K562 (cell line): ENCODE measurements around the gene TP53BP2. TPM values are rescaled to one million over a fixed set of nuclear protein-coding genes. Genes with fewer than 3 reads are reported as not detected.

Experiments used
- ATAC-seq: fragments of 200-7000 bp; cut with Tn5 transposase; 3 replicates; pipeline ENCODE4 v1.9.1; 2020; ENCODE audit warnings: moderate library complexity
- BruUV-seq: library from RNA; stranded (reverse); fragments of 400-500 nt; replicated peaks from 2 replicates; lab custom pipeline; 2021; lab: Mats Ljungman, UMichigan
- CTCF ChIA-PET: fragments of 300-600 bp; formaldehyde crosslinking; extraction: SDS; loops from one replicate; lab custom pipeline; 2021; ENCODE audit warnings: low intra/inter-chr PET ratio; lab: Yijun Ruan, JAX
- POLR2A ChIA-PET: fragments of 300-600, 350-650 bp; sonication (Branson Sonifier 250); formaldehyde crosslinking; extraction: SDS; loops from one replicate; lab custom pipeline; 2021; ENCODE audit warnings: antibody characterized with exemption, inconsistent platforms; lab: Yijun Ruan, JAX
- DNase-seq, 4 experiments: peaks; one replicate each; pipeline versions ENCODE4 v3.0.0 to v3.0.0-alpha.2; 2011 to 2018; ENCODE audit warnings: low spot score in 3 of 4, mixed read lengths in 3 of 4; ENCODE audit errors: extremely low read depth in 1 of 4
- FAIRE-seq: peaks from 2 replicates; lab custom pipeline; 2011; peaks lifted over from hg19 to GRCh38; lab: Jason Lieb, UNC
- H2AFZ ChIP-seq: 2 replicates; pipeline ENCODE4 v1.6.0; 2011; ENCODE audit warnings: low read depth, low read length, control low read depth, inconsistent platforms
- H3K27ac ChIP-seq: fragments of 200-600 bp; 3 replicates; pipeline ENCODE4 v1.8.0; 2011; ENCODE audit warnings: low read depth, mild to moderate bottlenecking, control low read depth, inconsistent platforms, low read length, moderate library complexity, mixed read lengths; ENCODE audit errors: extremely low read depth
- H3K27me3 ChIP-seq, 2 experiments: fragments of 300-600 bp in 1 of 2; 2 replicates in 1 of 2; 3 replicates in 1 of 2; pipeline versions ENCODE4 v1.6.0 to v1.8.0; 2011; ENCODE audit warnings: inconsistent platforms in 2 of 2, low read length in 2 of 2, mild to moderate bottlenecking in 1 of 2, mixed read lengths in 1 of 2, moderate library complexity in 1 of 2; ENCODE audit not compliant: control insufficient read depth in 2 of 2, insufficient read depth in 2 of 2
- H3K36me3 ChIP-seq: fragments of 300-600 bp; 3 replicates; pipeline ENCODE4 v1.8.0; 2011; ENCODE audit warnings: mild to moderate bottlenecking, low read length, inconsistent platforms; ENCODE audit not compliant: control insufficient read depth, insufficient read depth
- H3K4me1 ChIP-seq, 2 experiments: fragments of 200-600 bp in 1 of 2; replicated peaks in 1 of 2; 2 replicates in 1 of 2; 3 replicates in 1 of 2; pipeline versions ENCODE4 v1.5.1 to v1.8.0; 2011; ENCODE audit warnings: inconsistent platforms in 2 of 2, low read length in 2 of 2, mild to moderate bottlenecking in 1 of 2, mixed read lengths in 1 of 2, moderate library complexity in 1 of 2; ENCODE audit not compliant: control insufficient read depth in 2 of 2, insufficient read depth in 2 of 2
- H3K4me2 ChIP-seq: 2 replicates; pipeline ENCODE4 v1.6.1; 2011; ENCODE audit warnings: low read length, control low read depth, inconsistent platforms, mixed read lengths; ENCODE audit not compliant: insufficient read depth
- H3K4me3 ChIP-seq: fragments of 200-600 bp; sonication (generic), shearing (Covaris generic); 2 replicates; pipeline ENCODE4 v1.5.1; 2016; ENCODE audit warnings: control low read depth, inconsistent platforms
- H3K79me2 ChIP-seq: fragments of 200-600 bp; 3 replicates; pipeline ENCODE4 v1.8.0; 2011; ENCODE audit warnings: low read length, inconsistent platforms; ENCODE audit not compliant: control insufficient read depth, insufficient read depth
- H3K9ac ChIP-seq, 2 experiments: 2 replicates each; pipeline versions ENCODE4 v1.6.0 to v1.6.1; 2011; ENCODE audit warnings: low read depth in 2 of 2, low read length in 2 of 2, control low read depth in 1 of 2, inconsistent platforms in 1 of 2, mild to moderate bottlenecking in 1 of 2, mixed read lengths in 1 of 2; ENCODE audit not compliant: insufficient read depth in 1 of 2
- H3K9me1 ChIP-seq: one replicate; pipeline ENCODE4 v1.6.0; 2011; ENCODE audit warnings: inconsistent platforms, mild to moderate bottlenecking, low read length, moderate library complexity; ENCODE audit not compliant: control insufficient read depth, insufficient read depth
- H3K9me3 ChIP-seq: replicated peaks from 2 replicates; pipeline ENCODE4 v1.5.1; 2011; ENCODE audit warnings: low read depth, low read length, inconsistent platforms; ENCODE audit not compliant: control insufficient read depth, insufficient read depth
- H4K20me1 ChIP-seq: replicated peaks from 2 replicates; pipeline ENCODE4 v1.6.1; 2011; ENCODE audit warnings: low read length, inconsistent platforms, mixed read lengths; ENCODE audit not compliant: control insufficient read depth, insufficient read depth
- MED1 ChIP-seq: sonication (generic); formaldehyde crosslinking; IDR thresholded peaks from 2 replicates; pipeline ENCODE4 v1.8.1; 2023; ENCODE audit warnings: missing genetic modification reagents, borderline replicate concordance
- RAD51 ChIP-seq: fragments of 450-650 bp; IDR thresholded peaks from 2 replicates; pipeline ENCODE4 v1.7.1; 2016; ENCODE audit warnings: low read depth, mild to moderate bottlenecking, borderline replicate concordance
- TAF7 ChIP-seq: fragments of 450-650 bp; IDR thresholded peaks from 2 replicates; pipeline ENCODE4 v1.6.1; 2016; ENCODE audit warnings: missing genetic modification characterization, missing compliant biosample characterization
- WGBS: fragments of 100-300 bp; shearing (Covaris generic); methylation state at CpG from one replicate; pipeline ENCODE4 v1.1.6; 2016; ENCODE audit warnings: low coverage, mixed read lengths; ENCODE audit not compliant: insufficient coverage; ENCODE audit errors: missing lambda C conversion rate; 5-methylcytosine and 5-hydroxymethylcytosine counted together
- in situ Hi-C: fragments of 300-500 bp; cut with MboI; formaldehyde crosslinking; loops from 4 replicates; pipeline ENCODE4 v1.15.0; 2018; ENCODE audit warnings: inconsistent platforms, mixed read lengths
- intact Hi-C: fragments of 100-400 bp; cut with micrococcal nuclease; formaldehyde crosslinking; loops from 2 replicates; pipeline ENCODE4 v1.14.2; 2022
- polyA plus RNA-seq, 8 experiments: library from polyadenylated mRNA; depleted of rRNA in 4 of 8; stranded (reverse) in 5 of 8; unstranded in 3 of 8; fragments of >200 nt; fragmentation: Nextera tagmentation in 2 of 8; fragmentation: Illumina TruSeq in 1 of 8; extraction: Ambion mirVana in 2 of 8; extraction: Trizol in 1 of 8; gene quantifications; 2 replicates each; pipeline versions ENCODE4 v1.2.1 to v1.2.3, GENCODE V29; 2011 to 2014; ENCODE audit warnings: inconsistent platforms in 1 of 8, missing spikeins in 1 of 8
- total RNA-seq, 7 experiments: library from RNA; depleted of rRNA in 6 of 7; stranded (reverse); fragments of >200 nt in 6 of 7; fragmentation: Illumina TruSeq in 2 of 7; extraction: Trizol in 2 of 7; gene quantifications; 2 replicates each; pipeline versions ENCODE4 v1.2.1 to v1.2.3, GENCODE V29; 2011 to 2021; ENCODE audit warnings: low replicate concordance in 1 of 7
- TF ChIP-seq, protein P1 (sequence below): fragments of 450-650 bp; IDR thresholded peaks from 2 replicates; pipeline ENCODE4 v1.7.0; 2016; ENCODE audit warnings: borderline replicate concordance
- TF ChIP-seq, protein P2 (sequence below): fragments of 450-650 bp; formaldehyde crosslinking; IDR thresholded peaks from 2 replicates; pipeline ENCODE4 v1.4.0; 2022; ENCODE audit warnings: mild to moderate bottlenecking, moderate library complexity

Gene TP53BP2
- total and polyA plus RNA-seq, 9 of the 15 experiments (the other 6 are each of a cell fraction or from before 2014, with no cell fraction given): 17.0 to 69.6 (median 40.1) TPM

DNA sequence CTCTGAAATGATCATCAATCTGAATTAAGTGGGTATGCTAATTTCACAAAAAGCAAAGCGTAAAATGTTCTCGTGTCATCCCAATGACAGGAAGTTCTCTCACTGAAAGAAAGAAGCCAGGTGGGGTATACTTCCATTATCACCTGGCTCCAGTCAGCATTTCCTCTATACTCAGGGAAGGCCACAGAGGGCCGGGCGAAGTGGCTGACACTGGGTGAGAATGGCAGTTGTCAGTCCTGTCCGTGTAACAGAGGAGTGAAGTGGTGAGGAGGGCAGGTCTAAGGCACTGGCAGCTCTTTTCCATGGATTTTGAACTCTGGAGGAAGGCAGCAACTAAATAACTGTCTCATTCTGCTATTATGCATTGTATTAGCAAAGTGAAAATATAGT, 73.0 kb downstream of the TP53BP2 start:
- Histone ChIP-seq H3K9me3 (0 out of 2 replicates have a peak, but pooled peaks cover 2% of the 10 kb centered on the region), H3K4me3 (no peak overlapping the region), H3K4me2 (peak overlapping the region; percentile 67; the same call in 1 of the 2 replicates), H3K9ac (peak overlapping the region; percentile 71 to 85; a peak in 3 of 4 replicates), H3K27me3 (no peaks in the 10 kb centered on the region), H4K20me1 (no peaks in the 10 kb centered on the region), H3K9me1 (no peaks in the 10 kb centered on the region), H3K4me1 (peaks cover 29 to 66% of the 10 kb centered on the region in 2 experiments), H2AFZ (no peak overlapping the region), H3K36me3 (peaks cover 86% of the 10 kb centered on the region), H3K79me2 (peaks cover 22% of the 10 kb centered on the region; the same call in 2 of the 3 replicates), H3K27ac (peak overlapping the region; percentile 93)
- intact Hi-C loops (no loop called here), in situ Hi-C loops (no loop called here)
- DNase-seq (no peak), ATAC-seq (0 out of 3 replicates have a peak, but pooled peaks have one; percentile 4), FAIRE-seq (no peak)
- POLR2A ChIA-PET: interaction anchor here (0.6 to 9.8 kb wide), 12 partner anchors 9 to 546 kb away, joined by 3 to 75 read pairs (median 4); no protein-coding TSS in a partner anchor
- TF ChIP-seq TAF7 (tag) (0 out of 2 replicates have a peak, but pooled peaks have one; percentile 12), MED1 (CRISPR knock-in tag) (no peak), RAD51 (no peak)
- TF ChIP-seq, protein P1, sequence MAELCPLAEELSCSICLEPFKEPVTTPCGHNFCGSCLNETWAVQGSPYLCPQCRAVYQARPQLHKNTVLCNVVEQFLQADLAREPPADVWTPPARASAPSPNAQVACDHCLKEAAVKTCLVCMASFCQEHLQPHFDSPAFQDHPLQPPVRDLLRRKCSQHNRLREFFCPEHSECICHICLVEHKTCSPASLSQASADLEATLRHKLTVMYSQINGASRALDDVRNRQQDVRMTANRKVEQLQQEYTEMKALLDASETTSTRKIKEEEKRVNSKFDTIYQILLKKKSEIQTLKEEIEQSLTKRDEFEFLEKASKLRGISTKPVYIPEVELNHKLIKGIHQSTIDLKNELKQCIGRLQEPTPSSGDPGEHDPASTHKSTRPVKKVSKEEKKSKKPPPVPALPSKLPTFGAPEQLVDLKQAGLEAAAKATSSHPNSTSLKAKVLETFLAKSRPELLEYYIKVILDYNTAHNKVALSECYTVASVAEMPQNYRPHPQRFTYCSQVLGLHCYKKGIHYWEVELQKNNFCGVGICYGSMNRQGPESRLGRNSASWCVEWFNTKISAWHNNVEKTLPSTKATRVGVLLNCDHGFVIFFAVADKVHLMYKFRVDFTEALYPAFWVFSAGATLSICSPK: no peak
- TF ChIP-seq, protein P2, sequence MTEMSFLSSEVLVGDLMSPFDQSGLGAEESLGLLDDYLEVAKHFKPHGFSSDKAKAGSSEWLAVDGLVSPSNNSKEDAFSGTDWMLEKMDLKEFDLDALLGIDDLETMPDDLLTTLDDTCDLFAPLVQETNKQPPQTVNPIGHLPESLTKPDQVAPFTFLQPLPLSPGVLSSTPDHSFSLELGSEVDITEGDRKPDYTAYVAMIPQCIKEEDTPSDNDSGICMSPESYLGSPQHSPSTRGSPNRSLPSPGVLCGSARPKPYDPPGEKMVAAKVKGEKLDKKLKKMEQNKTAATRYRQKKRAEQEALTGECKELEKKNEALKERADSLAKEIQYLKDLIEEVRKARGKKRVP (CRISPR knock-in tag): peak; percentile 31; the same call in 1 of the 2 replicates
- CTCF ChIA-PET: no interaction called here
- BruUV-seq: no TSS peak
- WGBS: 30% methylated on average over 5 of the region's 5 CpGs
